Endodermal cell (in vitro differentiated cells): ENCODE measurements around the gene ACAP1. TPM values are rescaled to one million over a fixed set of nuclear protein-coding genes. Genes with fewer than 3 reads are reported as not detected.
A peak's percentile ranks its signal among the peaks of the same experiment; 100 is the strongest.

Experiments
- DNase-seq: peaks from one replicate; pipeline ENCODE4 v3.0.0-alpha.2; 2017
- H3K27ac ChIP-seq: 2 replicates; pipeline ENCODE4 v1.5.1; 2013; ENCODE audit warnings: mild to moderate bottlenecking, low read depth, low read length, moderate library complexity
- H3K27me3 ChIP-seq: 2 replicates; pipeline ENCODE4 v1.6.1; 2013; ENCODE audit warnings: mild to moderate bottlenecking, low read length, moderate library complexity; ENCODE audit not compliant: insufficient read depth, control insufficient read depth, poor library complexity, severe bottlenecking
- H3K36me3 ChIP-seq: 2 replicates; pipeline ENCODE4 v1.7.0; 2013; ENCODE audit warnings: mild to moderate bottlenecking, low read length, moderate library complexity; ENCODE audit not compliant: control insufficient read depth, insufficient read depth
- H3K4me1 ChIP-seq: one replicate; pipeline ENCODE4 v1.7.0; 2013; ENCODE audit warnings: low read length; ENCODE audit not compliant: control insufficient read depth, insufficient read depth
- H3K4me3 ChIP-seq: 2 replicates; pipeline ENCODE4 v1.5.1; 2013; ENCODE audit warnings: mild to moderate bottlenecking, low read length, moderate library complexity
- H3K9ac ChIP-seq: 2 replicates; pipeline ENCODE4 v1.6.1; 2013; ENCODE audit warnings: mild to moderate bottlenecking, low read length, moderate library complexity; ENCODE audit not compliant: poor library complexity, severe bottlenecking; ENCODE audit errors: extremely low read depth
- H3K9me3 ChIP-seq: 2 replicates; pipeline ENCODE4 v1.6.1; 2013; ENCODE audit warnings: mild to moderate bottlenecking, low read length, moderate library complexity; ENCODE audit not compliant: control insufficient read depth
- H3K27ac Mint-ChIP-seq: 2 replicates; pipeline ENCODE4 v1.8.0; 2020; ENCODE audit warnings: mixed read lengths
- H3K27me3 Mint-ChIP-seq: 2 replicates; pipeline ENCODE4 v1.8.0; 2021; ENCODE audit warnings: mild to moderate bottlenecking, mixed read lengths; ENCODE audit not compliant: insufficient read depth
- H3K36me3 Mint-ChIP-seq: 2 replicates; pipeline ENCODE4 v1.8.0; 2020; ENCODE audit warnings: low read depth, mixed read lengths
- H3K4me1 Mint-ChIP-seq: 2 replicates; pipeline ENCODE4 v1.8.0; 2020; ENCODE audit warnings: mixed read lengths
- H3K4me3 Mint-ChIP-seq: 2 replicates; pipeline ENCODE4 v1.8.0; 2020; ENCODE audit warnings: mild to moderate bottlenecking, moderate library complexity, mixed read lengths
- H3K9me3 Mint-ChIP-seq: 2 replicates; pipeline ENCODE4 v1.8.0; 2020; ENCODE audit warnings: mild to moderate bottlenecking, mixed read lengths
- CTCF ChIP-seq: fragments of 200-600 bp; sonication (generic); conservative IDR thresholded peaks from 2 replicates; pipeline ENCODE4 v1.5.0; 2021; ENCODE audit warnings: antibody characterized with exemption, mild to moderate bottlenecking
- whole genome bisulfite sequencing, 2 experiments: methylation state at CpG; one replicate each; pipeline versions ENCODE4 v1.1.5 to v1.1.7; 2013; ENCODE audit warnings: missing lambda C conversion rate in 2 of 2, mixed read lengths in 1 of 2; ENCODE audit not compliant: insufficient coverage in 1 of 2, insufficient read length in 1 of 2; 5-methylcytosine and 5-hydroxymethylcytosine counted together
- total RNA-seq, 2 donors: library from RNA; stranded (reverse); fragmentation: NEBNext Ultra II Directional in 1 of 2; extraction: Animal tissue kit (Norgen Biotek cat#: 25700) in 1 of 2; gene quantifications; 2 replicates in 1 of 2; 3 replicates in 1 of 2; pipeline ENCODE4 v1.2.1, GENCODE V29; 2021

Gene ACAP1
- total RNA-seq, 2 donors from 2014 or later: 4.5 to 8.4 TPM

- peaks cover 21% of the 10 kb centered on the region for H3K36me3 Mint-ChIP-seq
These were observed 47.6 kb downstream of the ACAP1 start for GRCh38 chr17:7383742-7384488.

DNA sequence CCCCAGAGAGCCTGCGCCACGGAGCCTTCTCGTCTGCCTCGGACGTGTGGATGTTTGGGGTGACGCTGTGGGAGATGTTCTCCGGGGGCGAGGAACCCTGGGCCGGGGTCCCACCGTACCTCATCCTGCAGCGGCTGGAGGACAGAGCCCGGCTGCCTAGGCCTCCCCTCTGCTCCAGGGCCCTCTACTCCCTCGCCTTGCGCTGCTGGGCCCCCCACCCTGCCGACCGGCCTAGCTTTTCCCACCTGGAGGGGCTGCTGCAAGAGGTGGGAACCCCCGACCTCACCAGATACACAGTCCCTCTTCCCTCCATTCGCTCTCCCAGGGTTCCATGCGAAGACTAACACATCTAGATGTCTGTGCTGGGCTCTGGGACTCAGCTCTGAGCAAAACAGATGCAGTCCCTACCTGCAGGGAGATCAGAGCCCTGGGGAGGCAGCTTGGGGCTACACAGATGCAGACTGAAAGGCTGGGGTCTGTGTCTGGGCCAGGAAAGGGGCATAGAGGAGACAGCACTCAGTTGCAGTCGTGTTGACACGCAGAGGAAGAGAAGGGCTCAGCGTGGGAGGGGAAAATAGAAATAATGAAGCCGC, 48.3 kb downstream of the ACAP1 start:
- peak overlapping the region; percentile 41 for H3K4me3 Mint-ChIP-seq
- Histone ChIP-seq H3K9ac (no peak overlapping the region), H3K27ac (no peak overlapping the region), H3K36me3 (peaks cover 6% of the 10 kb centered on the region), H3K27me3 (peaks cover 38% of the 10 kb centered on the region), H3K4me1 (peaks cover 4% of the 10 kb centered on the region), H3K9me3 (peaks cover 3% of the 10 kb centered on the region), H3K4me3 (no peak overlapping the region)
- H3K27me3 Mint-ChIP-seq: peaks cover 39% of the 10 kb centered on the region
- peaks cover 28% of the 10 kb centered on the region for H3K36me3 Mint-ChIP-seq
- peak; percentile 62 for DNase-seq
- peaks cover 9% of the 10 kb centered on the region for H3K4me1 Mint-ChIP-seq
- WGBS, 2 experiments: 76 to 90% methylated on average over 10 to 23 of the region's 23 CpGs
- no peaks in the 10 kb centered on the region for H3K9me3 Mint-ChIP-seq
- no peak overlapping the region for H3K27ac Mint-ChIP-seq
- no peak for TF ChIP-seq CTCF

More at GRCh38 chr17:7383742-7384488, 47.6 kb downstream of the ACAP1 start:
- no peak overlapping the region for H3K27ac ChIP-seq
- peak; percentile 96 for DNase-seq
- no peak overlapping the region for H3K4me3 ChIP-seq
- peaks cover 39% of the 10 kb centered on the region for H3K27me3 ChIP-seq
- peak overlapping the region; percentile 41 for H3K4me3 Mint-ChIP-seq
- no peak overlapping the region for H3K9ac ChIP-seq
- TF ChIP-seq CTCF: no peak
- no peaks in the 10 kb centered on the region for H3K36me3 ChIP-seq
- H3K4me1 ChIP-seq: peaks cover 4% of the 10 kb centered on the region
- H3K27ac Mint-ChIP-seq: no peak overlapping the region
- H3K9me3 ChIP-seq: peaks cover 9% of the 10 kb centered on the region
- H3K27me3 Mint-ChIP-seq: peaks cover 46% of the 10 kb centered on the region
- H3K9me3 Mint-ChIP-seq: peaks cover 5% of the 10 kb centered on the region
- WGBS, 2 experiments: 27 to 38% methylated on average over 30 to 65 of the region's 65 CpGs
- peaks cover 9% of the 10 kb centered on the region for H3K4me1 Mint-ChIP-seq

DNA sequence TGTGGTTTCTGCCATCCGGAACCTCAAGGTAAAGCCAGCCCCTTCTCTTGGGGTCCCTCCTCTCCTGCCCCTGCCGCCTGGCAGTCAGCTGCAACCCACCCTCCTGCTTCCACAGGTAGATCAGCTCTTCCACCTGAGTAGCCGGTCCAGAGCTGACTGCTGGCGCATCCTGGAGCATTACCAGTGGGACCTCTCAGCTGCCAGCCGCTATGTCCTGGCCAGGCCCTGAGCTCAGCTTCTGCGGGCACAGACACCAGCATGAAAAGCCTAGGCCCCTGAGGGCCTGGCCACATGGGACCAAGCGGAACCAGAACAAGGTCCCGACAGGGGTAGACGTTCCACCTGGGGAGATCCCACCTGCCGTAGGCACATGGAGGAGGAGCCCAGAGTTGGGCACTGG, 52.5 kb downstream of the ACAP1 start:
- H3K9me3 ChIP-seq: no peaks in the 10 kb centered on the region
- no peak overlapping the region for H3K4me3 Mint-ChIP-seq
- 96 to 97% methylated on average over 6 to 10 of the region's 10 CpGs for WGBS, 2 experiments
- H3K36me3 ChIP-seq: peaks cover 27% of the 10 kb centered on the region
- H3K9ac ChIP-seq: no peak overlapping the region
- no peak overlapping the region for H3K27ac ChIP-seq
- H3K27me3 Mint-ChIP-seq: peaks cover 6% of the 10 kb centered on the region
- H3K36me3 Mint-ChIP-seq: peaks cover 34% of the 10 kb centered on the region
- peaks cover 3% of the 10 kb centered on the region for H3K4me1 ChIP-seq
- no peaks in the 10 kb centered on the region for H3K9me3 Mint-ChIP-seq
- peak; percentile 44 for DNase-seq
- no peaks in the 10 kb centered on the region for H3K27me3 ChIP-seq
- TF ChIP-seq CTCF: no peak
- H3K4me1 Mint-ChIP-seq: no peaks in the 10 kb centered on the region
- no peak overlapping the region for H3K27ac Mint-ChIP-seq
- no peak overlapping the region for H3K4me3 ChIP-seq
